Urothelium cell line (cell line): ENCODE results near the gene SYNE1.
"Not testable (repeated sequence)": the region's sequence is repeated elsewhere in the genome, so short reads cannot be mapped to it uniquely, and the experiment has no call there.

Experiments
- DNase-seq: peaks from one replicate; pipeline ENCODE4 v3.0.0; 2011; ENCODE audit warnings: low spot score, mixed read lengths
- FAIRE-seq: peaks from 2 replicates; lab custom pipeline; 2011; peaks lifted over from hg19 to GRCh38; lab: Jason Lieb, UNC

The SYNE1 gene

GRCh38 chr6:152637296-152638047, at the start of gene SYNE1:
Gene SYNE1, minus strand, starts transcription at chr6:152637362. Its CDS starts 9,031 bp downstream, at chr6:152628331.
- FAIRE-seq (no peak), DNase-seq (peak; percentile 22)

- FAIRE-seq: no peak
Observed at GRCh38 chr6:152685819-152686218, 48.7 kb upstream of the SYNE1 start.

GRCh38 chr6:152682935-152683334, 45.8 kb upstream of the SYNE1 start:
- DNase-seq, FAIRE-seq: not testable (repeated sequence)

More at GRCh38 chr6:152685819-152686218, 48.7 kb upstream of the SYNE1 start:
- no peak for DNase-seq

- FAIRE-seq: no peak
- no peak for DNase-seq
Observed at GRCh38 chr6:152682141-152682540, 45.0 kb upstream of the SYNE1 start.

- FAIRE-seq: no peak
- no peak for DNase-seq
Observed at GRCh38 chr6:152680879-152681517, 43.8 kb upstream of the SYNE1 start.

GRCh38 chr6:152680151-152680550, 43.0 kb upstream of the SYNE1 start:
- DNase-seq: no peak
- no peak for FAIRE-seq

GRCh38 chr6:152673236-152673635, 36.1 kb upstream of the SYNE1 start:
- DNase-seq (no peak), FAIRE-seq (no peak)

- DNase-seq (no peak), FAIRE-seq (no peak)
Observed at GRCh38 chr6:152671171-152671570, 34.0 kb upstream of the SYNE1 start.

GRCh38 chr6:152669895-152670294, 32.7 kb upstream of the SYNE1 start:
- no peak for DNase-seq
- FAIRE-seq: no peak

- peak; percentile 69 for FAIRE-seq
- DNase-seq: no peak
Observed at GRCh38 chr6:152661776-152662175, 24.6 kb upstream of the SYNE1 start.

GRCh38 chr6:152651986-152652385, 14.8 kb upstream of the SYNE1 start:
- DNase-seq (no peak), FAIRE-seq (no peak)

- DNase-seq: no peak
- FAIRE-seq: no peak
Observed at GRCh38 chr6:152648105-152648504, 10.9 kb upstream of the SYNE1 start.

- not testable (repeated sequence) for DNase-seq, FAIRE-seq
Observed at GRCh38 chr6:152646732-152647131, 9.6 kb upstream of the SYNE1 start.

GRCh38 chr6:152642578-152643375, 5.6 kb upstream of the SYNE1 start:
- peak; percentile 54 for DNase-seq
- no peak for FAIRE-seq

- FAIRE-seq: no peak
- peak; percentile 35 for DNase-seq
Observed at GRCh38 chr6:152636609-152637295, 410 bp downstream of the SYNE1 start.

GRCh38 chr6:152636021-152636608, 1.0 kb downstream of the SYNE1 start:
- no peak for DNase-seq

GRCh38 chr6:152634773-152635172, 2.4 kb downstream of the SYNE1 start:
- no peak for FAIRE-seq
- DNase-seq: no peak

More at GRCh38 chr6:152636021-152636608, 1.0 kb downstream of the SYNE1 start:
- FAIRE-seq: no peak

- FAIRE-seq (no peak), DNase-seq (no peak)
Observed at GRCh38 chr6:152632121-152632782, 4.9 kb downstream of the SYNE1 start.

- FAIRE-seq (no peak), DNase-seq (no peak)
Observed at GRCh38 chr6:152631376-152631775, 5.8 kb downstream of the SYNE1 start.

- FAIRE-seq (no peak), DNase-seq (no peak)
Observed at GRCh38 chr6:152630832-152631231, 6.3 kb downstream of the SYNE1 start.
